NCI-H2107 (cell line): Measurements from ENCODE around the gene BCL7B.
A peak's percentile ranks its signal among the peaks of the same experiment; 100 is the strongest.
"Not testable (repeated sequence)": the region's sequence is repeated elsewhere in the genome, so short reads cannot be mapped to it uniquely, and the experiment has no call there.

ENCODE experiments used
- DNase-seq: peaks from one replicate; lab custom pipeline; 2025; lab: John Stamatoyannopoulos, UW

The BCL7B gene

DNA sequence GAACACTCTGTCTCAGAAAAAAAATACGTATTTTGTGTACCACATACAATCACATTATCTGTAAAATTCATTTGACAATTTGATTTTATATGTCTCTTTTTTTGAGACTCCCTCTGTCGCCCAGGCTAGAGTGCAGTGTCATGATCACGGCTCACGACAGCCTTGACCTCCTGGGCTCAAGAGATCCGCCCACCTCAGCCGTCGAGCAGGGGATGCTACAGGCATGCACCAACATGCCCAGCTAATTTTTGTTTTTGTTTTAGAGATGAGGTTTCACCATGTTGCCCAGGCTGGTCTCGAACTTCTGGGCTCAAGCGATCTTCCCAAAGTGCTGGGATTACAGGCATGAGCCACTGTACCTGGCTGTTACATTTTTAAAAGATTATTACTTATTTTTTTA lies 23.7 kb downstream of the BCL7B start:
- no peak for DNase-seq

DNA sequence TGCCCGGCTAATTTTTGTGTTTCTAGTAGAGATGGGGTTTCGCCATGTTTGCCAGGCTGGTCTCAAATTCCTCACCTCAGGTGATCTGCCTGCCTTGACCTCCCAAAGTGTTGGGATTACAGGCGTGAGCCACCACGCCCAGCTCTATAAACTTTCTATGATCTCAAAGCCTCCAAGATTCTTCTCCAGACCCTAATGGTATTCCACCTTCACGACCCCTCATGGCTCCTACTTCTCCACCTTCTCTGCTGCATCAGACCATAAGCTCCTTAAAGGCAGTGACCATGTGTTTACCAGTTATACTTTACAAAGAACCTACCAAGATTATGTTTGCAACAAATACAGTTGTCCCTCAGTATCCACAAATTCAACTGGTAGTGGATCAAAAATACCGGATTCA lies 25.3 kb downstream of the BCL7B start:
- no peak for DNase-seq

DNA sequence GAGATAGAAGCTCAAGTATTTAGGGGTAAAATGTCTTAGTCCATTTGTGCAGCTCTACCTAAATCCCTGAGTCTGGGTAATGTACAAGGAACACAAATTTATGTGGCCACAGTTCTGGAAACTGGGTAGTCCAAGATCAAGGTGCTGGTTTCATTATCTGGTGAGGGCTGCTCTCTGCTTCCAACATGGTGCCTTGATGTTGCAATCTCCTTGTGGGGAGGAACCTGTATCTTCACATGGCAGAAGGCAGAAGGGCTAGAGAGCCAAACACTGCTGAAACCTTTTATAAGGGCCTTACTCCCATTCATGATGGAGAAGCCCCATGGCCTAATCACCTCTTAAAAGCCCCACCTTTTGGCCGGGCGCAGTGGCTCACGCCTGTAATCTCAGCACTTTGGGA lies 26.7 kb downstream of the BCL7B start:
- DNase-seq = no peak

DNA sequence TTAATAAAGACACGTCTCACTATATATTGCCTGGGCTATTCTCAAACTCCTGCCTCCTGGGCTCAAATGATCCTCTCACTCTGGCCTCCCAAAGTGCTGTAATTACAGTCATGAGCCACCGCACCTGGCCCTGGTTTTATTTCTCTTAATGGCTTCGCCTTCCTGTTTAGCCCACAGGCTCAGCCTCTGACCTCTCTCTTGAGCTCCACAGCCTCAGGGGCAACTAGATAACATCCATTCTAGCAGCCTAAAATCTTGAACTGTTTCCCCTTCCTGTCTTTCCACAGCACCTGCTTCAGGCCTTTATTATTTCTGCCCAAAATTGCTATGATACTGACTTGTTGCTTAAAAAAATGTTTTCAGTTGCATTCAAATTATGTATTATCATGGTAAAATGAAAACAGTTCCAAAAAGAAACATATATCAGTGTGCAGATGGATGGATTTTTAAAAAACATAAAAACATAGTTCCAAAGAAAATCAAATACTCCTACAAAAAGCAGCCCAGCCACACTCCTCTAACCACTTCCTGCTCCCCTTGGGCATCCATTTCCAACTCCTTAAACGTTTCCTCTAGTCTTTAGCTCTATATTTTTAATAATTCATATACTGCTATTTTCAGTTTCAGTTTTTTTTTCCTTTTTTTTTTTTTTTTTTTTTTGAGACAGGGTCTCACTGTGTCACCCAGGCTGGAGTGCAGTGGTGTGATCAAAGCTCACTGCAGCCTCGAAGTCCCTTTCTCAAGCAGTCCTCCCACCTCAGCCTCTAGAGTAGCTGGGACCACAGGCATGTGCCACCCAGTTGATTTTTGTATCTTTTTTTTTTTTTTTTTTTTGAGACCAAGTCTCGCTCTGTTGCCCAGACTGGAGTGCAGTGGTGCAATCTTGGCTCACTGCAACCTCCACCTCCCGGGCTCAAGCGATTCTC lies 30.3 kb downstream of the BCL7B start:
- no peak for DNase-seq

DNA sequence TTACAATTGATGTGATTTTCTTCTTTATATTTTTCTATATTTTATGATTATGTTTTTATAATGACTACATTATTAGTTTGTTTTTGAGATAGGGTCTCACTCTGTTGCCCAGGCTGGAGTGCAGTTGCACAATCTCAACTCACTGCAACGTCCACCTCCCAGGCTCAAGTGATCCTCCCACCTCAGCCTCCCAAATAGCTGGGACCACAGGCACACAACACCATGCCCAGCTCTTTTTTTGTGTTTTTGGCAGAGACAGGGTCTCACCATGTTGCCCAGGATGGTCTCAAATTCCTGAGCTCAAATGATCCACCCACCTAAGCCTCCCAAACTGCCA lies 31.4 kb downstream of the BCL7B start:
- not testable (repeated sequence) for DNase-seq

DNA sequence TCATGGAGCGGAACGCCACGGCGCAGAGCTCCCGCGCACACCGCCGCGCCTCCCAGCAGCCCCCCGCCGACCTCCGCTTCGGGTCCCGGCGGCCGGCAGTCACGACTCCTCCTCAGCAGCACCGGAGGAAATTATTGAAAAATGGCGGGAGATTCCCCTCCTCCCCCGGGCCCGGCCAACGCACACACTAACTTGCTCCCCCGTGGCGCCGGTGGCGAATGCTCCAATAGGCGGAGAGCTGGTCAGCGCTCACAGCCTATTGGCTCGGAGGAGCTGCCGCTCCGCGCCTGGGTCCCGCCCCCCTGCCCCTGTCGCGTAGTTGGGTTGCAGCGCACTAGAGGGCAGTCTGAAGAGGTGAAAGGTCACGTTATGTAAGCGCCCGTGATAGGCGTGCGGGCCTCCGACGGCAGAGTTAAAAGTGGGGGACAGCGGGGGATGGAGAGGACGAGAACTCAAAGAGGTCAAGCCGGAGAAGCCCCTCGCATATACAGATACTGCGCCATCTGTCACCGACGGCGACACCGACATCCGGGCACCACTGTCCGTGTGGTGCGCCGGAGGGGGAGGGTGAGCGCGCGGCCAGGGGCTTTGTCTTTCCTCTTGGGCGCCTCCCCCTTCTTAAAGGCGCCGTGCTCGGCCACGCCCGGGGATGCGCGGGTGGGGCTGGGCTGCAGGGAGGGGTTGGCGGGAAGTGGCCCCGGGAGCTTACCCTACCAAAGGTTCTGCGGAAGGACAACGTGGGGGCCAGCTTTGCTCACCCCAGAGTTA lies 35.2 kb downstream of the BCL7B start, which contains the start of gene BAZ1B:
Gene BAZ1B, minus strand, starts transcription at position 189 of the 768 bp plus-strand sequence. CDS start 360 bp downstream, outside the sequence.
- peak; percentile 97 for DNase-seq

DNA sequence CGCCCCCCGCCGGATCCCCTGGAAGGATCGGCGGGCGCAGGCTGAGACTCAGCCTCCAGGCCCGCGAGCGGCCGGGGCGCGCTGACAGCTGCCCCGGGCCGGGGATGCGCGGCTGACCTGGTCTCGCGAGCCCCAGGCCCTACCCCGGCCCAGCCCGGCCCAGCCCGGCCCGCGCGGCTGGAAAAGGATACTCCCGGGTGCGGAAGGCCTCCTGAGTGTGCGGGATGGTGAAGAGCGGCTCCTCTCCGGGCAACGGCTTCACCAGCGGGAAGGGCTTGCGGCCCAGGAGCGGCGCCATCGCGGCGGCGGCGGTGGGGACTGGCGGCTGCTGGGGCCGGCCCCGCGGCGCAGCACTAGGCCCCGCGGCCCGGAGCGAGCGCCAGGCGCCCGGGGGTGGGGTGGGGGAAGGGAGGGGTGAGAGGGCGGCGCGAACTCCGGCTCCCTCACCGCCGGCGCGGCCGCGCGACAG lies 35.8 kb downstream of the BCL7B start:
- DNase-seq = peak; percentile 75

DNA sequence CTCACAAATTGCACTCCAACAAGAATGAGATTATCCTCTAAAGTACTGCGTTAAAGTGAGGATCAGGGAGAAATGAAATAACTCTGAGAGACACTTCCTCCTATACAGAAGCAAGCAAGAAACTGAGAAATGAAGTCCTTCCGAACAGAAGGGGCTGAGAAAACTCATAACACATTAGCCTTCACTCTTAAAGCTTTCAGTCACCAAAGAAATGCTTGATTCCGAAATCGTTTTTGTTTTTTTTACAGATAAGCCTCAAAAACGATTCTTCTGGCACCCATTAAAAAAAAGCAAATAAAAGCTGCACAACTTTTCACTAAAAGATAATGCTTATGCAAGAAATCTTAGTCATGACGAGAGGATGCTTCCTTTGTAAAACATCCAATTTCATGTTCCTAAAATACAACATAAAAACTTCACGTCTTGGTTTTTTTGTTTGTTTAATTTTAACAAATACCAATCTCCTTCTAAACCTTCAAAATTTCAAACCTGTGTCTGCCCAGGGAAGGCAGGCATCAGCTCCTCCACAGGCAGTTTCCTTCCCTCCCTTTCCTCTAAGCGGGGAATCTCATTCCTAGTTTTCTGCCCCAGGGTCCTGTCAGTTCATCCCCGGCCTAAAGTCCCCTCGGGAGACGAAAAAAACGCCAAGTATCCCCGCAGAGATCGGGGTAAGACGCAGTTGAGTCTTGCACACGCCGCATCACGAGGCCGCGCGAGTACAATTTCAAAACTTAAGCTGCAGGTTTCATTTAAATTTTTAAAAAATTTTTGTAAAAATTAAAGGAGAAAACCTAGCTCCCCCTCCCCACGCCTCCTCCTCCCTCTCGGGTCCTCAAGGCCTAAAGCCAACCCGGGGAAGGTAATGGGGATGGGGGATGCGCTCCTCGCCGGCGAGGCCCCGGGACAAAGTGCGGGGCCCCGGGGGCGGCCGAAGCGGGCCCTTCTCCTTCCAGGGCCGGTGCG lies 36.5 kb downstream of the BCL7B start:
- no peak for DNase-seq

DNA sequence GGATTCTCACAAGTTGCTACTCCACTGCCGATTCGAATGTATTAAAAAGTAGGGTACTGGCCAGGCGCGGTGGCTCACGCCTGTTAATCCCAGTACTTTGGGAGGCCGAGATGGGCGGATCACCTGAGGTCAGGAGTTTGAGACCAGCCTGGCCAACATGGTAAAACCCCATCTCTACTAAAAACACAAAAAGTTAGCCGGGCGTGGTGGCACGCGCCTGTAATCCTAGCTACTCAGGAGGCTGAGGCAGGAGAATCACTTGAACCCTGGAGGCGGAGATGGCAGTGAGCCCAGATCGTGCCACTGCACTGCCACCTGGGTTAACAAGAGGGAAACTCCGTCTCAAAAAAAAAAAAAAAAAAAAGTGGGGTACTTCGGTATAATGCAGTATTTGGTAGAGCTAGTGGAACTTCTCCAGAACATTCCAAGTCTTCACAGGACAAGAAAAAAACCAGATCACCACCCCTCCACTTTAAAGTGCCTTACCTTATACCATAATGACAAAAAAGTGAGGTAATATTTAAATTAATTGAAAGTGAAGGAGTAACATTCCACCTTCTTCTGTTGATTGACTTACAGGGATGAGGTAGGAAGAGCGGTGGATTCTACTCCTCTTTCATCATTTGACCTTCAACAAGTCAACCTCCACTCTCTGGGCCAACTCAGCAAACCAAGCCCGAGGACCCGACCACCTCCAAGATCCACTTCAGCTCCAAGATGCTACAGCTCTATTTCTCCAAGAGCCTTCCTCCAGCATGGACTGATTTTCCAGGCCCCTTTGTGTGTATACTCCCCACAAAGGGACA lies 37.4 kb downstream of the BCL7B start:
- no peak for DNase-seq

DNA sequence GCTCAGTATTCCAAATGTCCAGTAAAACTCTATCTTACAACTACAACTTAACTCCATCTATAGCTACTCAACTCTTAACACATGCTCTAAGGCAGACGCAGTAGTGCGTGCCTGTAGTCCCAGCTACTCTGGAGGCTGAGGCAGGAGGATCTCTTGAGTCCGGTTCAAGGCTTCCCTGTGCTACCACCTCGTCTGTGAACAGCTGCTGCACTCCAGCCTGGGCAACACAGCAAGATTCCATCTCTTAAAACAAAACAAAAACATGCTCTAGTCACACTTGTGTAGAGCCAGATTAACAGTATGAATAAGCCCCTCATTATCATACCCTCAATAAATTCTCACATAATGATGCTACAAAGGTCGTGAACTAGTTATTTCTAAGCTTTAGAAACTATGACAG lies 39.0 kb downstream of the BCL7B start:
- no peak for DNase-seq

DNA sequence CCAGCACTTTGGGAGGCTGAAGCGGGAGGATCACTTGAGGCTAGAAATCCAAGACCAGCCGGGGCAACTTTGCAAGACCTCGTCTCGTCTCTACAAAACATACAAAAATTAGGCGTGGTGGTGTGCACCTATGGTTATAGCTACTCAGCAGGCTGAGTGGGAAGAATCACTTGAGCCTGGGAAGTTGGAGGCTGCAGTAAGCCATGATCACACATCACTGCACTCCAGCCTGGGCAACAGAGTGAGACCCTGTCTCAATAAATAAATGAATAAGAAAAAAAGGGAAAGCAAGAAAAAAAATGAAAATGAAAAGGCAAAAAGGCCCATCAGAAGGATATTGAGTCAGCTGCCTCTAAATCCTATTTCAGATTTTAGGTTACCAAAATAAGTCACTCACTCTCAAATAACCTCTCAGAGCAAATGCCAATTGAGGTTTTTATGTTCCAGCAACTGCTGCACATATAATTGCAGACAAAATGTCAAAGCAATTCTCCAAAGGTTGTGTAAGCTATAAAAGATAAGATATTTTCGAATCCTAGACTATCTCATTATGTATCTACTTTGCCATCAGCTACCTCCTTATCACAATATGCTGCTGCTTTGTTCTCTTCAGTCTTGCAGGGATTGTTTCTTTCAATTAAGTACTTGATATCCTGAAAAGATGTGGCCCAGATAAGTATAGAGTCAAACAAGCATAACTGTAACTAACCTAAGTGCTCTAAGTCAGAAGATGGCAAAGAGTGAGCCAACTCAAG lies 40.1 kb downstream of the BCL7B start:
- DNase-seq = no peak

DNA sequence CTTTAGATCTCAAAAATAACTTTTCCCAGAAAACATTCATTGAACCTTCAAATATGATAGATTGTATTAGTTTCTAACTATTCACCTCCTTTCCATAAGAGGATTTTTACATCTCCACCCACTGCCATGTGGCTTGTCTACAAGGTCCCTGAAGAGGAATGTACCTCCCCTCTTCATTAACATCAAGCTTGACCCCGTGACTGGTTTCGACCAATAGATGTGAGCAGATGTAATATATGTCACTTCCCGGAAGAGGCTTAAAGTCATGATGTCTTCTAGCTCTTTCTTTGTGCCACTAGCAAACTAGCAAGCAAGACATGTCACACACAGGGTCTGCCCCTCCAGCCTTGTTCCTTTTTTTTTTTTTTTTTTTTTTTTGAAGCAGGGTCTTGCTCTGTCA lies 42.3 kb downstream of the BCL7B start:
- DNase-seq = no peak

DNA sequence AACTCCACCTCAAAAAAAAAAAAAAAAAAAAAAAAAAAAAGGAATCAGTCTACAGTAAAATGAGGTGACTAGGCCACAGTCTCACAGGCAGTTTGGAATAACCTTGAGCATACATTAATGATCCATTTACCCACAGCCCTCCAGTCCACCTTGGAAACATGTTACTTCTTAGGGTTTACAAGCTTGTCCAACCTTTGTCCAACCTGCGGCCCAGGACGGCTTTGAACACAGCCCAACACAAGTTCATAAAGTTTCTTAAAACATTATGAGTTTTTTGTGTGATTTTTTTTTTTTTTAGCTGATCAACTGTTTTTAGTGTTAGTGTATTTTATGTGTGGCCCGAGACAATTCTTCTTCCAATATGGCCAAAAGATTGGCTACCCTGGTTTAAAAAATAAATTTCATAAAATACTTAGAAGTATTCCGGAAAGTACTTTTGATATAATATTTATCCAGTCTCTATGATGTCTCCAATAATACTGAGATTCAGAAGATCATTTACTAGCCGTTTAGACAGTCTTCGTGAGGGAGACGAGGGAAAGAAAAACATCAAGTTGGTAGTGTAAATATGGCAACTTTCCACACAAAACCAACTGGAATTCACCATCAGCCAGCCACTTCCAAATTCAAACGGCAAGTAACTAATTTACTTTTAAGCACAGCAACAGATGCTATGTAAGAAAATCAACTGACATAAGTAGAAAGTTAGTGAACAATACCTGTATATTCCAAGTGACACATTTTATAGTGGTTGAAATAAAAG lies 45.3 kb downstream of the BCL7B start:
- DNase-seq = no peak

DNA sequence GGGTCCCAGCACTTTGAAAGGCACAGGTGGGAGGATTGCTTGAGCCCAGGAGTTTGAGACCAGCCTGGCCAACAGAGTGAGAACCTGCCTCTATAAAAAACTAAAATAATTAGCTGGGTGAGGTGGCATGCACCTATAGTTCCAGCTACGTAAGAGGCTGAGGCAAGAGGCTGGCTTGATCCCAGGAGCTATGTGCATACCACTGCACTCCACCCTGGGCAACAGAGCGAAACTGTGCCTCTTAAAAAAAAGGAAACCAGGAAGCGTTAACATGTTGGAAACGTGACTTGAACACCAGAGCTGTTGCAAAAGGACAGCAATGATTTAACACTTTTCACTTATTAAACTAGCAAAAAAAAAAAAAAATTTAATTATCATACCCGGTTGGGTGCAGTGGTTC lies 48.0 kb downstream of the BCL7B start:
- no peak for DNase-seq

DNA sequence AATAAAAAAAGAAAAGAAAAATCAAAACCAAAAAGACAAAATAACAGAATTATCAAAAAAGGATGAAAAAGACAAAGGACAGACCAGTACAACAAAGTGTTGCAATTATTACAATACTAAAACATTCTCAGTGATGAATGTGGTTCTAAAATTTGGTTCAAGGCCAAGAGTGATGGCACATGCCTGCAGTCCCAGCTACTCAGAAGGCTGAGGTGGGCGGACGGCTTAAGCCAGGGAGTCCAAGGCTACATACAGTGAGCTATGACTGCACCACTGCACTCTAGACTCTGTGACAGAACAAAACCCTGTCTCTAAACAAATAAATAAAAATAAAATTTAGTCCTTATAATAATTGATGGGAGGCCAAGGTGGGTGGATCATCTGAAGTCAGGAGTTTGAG lies 49.9 kb downstream of the BCL7B start:
- DNase-seq = no peak

DNA sequence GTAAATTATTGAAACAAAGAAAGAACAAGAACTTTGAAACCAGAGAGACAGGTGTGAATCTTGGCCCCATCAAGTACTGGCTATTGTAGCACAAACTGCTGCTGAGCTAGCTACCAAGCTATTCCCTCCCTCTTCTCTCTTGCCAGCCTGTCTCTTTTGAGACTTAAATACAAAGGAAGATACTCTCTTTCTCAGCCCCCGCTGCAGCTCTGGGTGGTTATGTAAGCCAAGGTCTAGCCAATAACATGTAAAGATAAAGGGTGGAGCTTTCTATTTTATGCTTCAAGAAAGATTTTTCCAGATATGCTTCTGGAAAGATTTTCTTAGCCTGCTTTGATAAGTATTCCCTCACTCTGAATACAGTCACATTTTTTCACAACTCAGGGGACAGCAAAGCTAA lies 52.6 kb downstream of the BCL7B start:
- no peak for DNase-seq

DNA sequence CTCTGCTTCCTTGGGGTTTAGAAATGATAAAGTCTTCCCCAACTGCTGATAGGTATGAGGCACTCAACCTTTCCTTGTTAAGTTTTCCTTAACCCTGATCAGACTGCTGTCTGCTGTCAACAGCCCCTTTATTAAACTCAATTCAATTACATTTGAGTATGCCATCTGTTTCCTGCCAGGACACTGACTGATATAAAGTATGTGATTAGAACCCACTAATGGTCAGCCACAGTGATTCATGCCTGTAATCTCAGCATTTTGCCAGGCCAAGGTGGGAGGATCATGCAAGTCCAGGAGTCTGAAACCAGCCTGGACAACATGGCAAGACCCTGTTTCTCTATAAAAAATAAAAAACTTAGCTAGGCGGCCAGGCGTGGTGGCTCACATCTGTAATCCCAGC lies 53.5 kb downstream of the BCL7B start:
- no peak for DNase-seq

DNA sequence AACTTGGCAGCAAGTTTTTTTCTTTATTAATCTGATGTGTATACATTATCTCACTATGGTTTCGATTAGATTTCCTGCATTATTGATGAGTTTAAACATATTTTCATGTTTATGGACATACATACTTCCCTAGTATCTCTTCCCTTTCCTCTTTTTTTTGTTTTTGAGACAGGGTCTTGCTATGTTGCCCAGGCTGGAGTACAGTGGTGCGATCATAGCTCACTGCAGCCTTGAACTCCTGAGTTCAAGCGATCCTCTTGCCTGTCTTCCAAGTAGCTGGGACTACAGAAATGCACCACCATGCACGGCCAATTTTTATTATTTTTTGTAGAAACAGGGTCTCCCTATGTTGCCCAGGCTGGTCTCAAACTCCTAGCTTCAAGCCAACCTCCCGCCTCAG lies 54.3 kb downstream of the BCL7B start:
- DNase-seq = no peak

DNA sequence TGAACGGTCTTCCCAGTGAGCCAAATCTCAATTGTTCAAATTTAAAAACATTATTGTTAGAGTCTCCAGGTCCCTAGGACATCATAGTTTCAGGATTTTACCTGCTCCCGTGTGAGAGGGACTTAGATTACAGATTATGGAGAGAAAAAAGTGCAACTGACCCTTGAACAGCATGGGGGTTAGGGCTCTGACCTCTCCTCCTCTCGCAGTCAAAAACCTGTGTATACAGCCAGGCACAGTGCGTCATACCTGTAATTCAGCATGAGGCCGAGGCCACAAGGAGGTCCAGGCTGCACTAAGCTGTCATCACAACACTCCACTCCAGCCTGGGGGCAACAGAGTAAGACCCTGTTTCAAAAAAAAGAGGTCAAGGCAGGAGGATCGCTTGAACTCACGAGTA lies 60.9 kb downstream of the BCL7B start:
- DNase-seq = no peak

DNA sequence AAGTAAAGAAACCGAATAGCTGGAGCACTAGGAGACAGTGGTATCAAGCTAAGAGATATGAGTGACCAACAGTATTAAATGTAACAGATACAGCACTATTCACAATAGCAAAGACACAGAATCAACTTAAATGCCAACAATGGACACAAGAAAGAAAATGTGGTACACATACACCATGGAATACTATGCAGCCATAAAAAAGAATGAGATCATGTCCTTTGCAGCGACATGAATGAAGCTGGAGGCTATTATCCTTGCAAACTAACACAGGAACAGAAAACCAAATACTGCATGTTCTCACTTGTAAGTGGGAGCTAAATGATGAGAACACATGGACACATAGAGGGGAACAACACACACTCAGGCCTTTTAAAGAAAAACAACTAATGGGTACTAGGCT lies 62.0 kb downstream of the BCL7B start:
- not testable (repeated sequence) for DNase-seq
